ENCODE data around the gene RYK.
"Not testable (repeated sequence)": the region's sequence is repeated elsewhere in the genome, so short reads cannot be mapped to it uniquely, and the experiment has no call there.

The RYK gene

GRCh38 chr3:134253475-134254226 is 3.0 kb upstream of the RYK start:
- DNase-seq = no peak

DNA sequence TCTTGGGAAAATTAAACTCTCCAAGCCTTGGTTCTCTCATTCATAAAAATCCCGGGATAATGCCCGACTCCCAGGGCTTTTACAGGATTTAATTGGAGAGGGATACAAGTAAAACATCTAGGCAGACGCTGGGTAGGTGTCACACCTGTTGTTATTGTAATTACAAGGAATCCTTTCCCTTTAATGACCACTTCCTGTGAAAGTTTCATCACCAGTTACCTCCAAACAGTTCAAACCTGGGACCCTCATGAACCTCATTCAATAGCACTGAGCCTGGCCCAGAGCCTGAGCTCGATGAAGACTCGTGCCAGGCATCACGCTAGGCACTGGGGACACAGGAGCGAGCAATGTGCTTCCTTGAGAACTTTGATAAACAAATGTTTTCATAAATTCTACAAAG is 2.1 kb upstream of the RYK start:
- DNase-seq = no peak

- DNase-seq = no peak
These were observed 1.2 kb upstream of the RYK start for GRCh38 chr3:134251731-134252391.

DNA sequence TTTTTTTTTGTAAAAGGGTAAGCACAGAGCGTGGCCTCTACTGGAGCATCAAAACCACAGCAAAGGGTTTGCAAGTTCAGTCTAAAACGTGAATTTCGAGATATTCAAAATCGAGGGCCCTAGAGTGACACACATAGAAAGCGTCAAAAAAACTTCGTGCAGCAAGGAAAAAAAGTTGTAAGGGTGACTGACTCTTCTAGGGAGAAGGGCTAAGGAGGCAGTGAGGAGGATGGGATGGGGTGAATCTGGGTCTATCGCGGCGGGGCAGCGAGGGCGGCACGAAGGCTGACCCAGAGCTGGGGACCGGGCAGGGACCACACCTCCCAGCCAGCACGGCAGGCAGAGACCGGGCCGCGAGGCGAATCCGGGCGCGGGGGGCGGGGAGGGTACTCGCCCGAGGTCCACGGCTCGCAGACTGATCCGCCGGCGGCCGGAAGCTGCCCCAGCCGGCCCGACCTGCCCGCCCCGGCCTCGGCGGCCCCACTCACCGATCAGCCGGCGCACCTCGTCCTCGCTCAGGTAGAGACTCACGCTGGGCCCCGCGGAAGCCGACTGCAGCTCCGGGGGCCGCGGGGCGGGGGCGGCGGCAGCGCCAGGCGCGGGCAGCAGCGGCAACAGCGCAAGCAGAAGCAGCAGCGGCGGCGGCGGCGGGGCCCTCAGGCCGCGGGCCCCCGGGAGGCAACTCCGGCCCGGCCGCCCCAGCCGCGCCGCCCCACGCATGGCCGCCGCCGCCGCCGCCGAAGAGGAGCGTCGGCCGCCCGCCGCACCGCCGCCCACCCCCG is 533 bp downstream of the RYK start:
- no peak for DNase-seq

DNA sequence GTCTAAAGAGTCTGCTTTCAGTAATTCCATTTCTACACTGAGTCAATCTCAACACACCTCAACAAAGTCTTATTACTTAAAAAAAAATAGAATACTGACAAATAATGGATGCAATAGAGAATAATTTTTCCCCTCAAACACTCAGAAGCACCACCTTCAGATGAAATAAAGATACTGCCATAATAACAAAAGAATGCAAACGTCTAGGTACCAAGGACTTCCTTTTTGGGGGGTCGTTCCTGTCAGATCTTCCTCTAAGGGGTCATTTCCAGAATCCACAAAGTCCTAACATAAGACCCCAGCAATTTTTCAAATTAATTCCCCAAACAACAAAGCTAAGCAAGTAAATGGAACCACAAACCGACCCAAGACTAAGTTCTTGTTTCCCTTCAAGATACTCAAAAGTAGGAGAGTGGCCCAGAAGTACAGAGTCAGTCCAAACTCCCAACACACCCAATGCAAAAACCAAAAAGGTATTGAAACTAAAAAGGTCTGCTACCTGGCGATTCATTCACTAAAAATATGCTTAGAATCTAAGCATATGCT is 1.3 kb downstream of the RYK start:
- no peak for DNase-seq

GRCh38 chr3:134244921-134245320 is 5.7 kb downstream of the RYK start:
- DNase-seq = no peak

DNA sequence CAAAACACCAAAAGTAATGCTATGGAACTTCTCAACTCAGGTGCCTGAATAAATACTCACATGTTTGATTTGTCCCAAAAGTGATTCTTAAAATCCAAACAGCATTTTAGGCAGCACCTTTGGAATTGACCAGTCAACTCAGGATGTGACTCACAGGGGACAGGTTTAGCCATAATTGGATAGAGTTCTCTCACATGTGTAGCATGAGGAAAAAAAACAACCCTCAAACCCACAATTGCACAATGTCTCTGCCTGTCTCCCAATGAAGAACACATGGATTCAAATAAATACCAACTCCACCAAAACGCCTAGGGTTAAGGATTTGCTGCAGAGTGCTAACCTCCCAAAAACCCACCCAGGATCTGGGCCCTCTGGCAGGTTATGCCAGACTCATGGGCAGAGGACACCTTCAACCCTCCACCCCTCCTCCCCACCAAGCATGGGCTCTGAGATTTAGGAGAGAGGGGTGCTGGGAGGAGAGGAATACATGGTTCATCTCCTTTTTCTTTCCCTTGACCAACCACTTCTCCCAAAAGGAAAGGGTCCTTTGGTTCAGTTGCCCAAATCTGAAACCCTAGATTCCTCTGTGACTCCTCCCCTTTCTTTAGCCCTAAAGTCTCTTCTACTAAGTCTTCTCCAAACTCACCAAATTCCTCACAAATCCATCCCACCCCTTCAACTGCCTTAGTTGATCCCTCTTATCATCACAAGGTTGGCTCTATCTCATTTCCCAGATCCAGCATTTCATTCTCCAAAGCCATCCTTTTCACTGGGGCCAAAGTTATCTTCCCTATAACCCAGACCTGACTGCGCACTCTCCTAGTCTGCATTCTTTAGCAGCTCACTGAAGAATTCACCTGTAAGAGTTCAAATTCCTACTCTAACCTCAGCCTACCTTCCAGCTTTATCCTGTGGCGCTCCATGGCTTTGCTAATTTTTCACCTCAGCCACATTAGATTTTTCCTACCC is 7.7 kb downstream of the RYK start:
- no peak for DNase-seq

- no peak for DNase-seq
These were observed 11.1 kb downstream of the RYK start for GRCh38 chr3:134239538-134239937.

DNA sequence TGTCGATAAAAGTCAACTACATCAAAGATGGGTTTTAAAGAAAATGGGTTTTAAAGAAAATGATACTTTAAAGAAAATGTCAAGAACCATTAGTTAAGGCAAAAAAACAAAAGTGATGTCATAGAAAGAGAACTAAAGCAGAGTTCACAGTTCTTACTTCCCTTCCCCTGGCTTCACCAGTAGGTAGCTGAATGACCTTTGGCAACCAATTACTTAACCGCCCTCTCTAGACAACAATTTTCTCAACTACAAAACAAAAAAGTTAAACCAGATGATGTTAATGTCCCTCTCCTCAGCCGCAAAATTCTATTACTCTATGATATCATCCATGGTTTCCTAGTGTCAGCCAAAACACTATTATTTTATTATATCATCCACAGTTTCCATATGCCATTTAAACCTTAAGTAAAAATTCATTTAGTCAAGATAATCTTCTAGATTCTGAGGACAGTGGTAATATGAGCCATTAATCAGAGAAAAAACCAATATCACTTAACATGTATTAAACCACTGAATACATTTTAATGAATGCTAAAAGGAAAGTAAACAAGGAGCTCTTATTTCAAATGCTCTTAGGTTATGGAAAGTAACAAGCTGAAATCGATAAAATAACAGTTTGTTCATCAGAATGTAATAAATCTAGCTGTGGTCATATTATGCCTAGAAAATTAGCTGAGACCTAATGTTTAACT is 13.1 kb downstream of the RYK start:
- no peak for DNase-seq

GRCh38 chr3:134236505-134237170 is 14.0 kb downstream of the RYK start:
- DNase-seq = no peak

- no peak for DNase-seq
These were observed 15.0 kb downstream of the RYK start for GRCh38 chr3:134235577-134236076.

DNA sequence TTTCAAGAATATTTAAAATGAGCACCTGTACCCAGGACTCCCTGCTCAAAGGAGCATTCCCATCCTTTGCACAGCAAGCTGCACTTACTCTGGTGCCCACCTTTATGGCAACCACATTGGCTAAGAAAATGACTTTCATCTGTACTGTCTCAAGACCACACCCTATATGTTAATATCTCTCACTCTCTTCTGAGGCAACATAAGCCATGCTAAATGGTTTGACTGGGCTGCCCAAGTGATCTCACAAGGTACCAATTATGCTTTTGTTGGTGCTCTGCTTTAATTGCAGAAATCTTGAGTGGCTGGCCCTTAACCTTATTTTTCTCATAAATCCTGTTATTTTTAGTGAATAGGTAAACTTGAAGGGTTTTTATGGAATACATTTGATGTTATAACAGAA is 17.7 kb downstream of the RYK start:
- no peak for DNase-seq

DNA sequence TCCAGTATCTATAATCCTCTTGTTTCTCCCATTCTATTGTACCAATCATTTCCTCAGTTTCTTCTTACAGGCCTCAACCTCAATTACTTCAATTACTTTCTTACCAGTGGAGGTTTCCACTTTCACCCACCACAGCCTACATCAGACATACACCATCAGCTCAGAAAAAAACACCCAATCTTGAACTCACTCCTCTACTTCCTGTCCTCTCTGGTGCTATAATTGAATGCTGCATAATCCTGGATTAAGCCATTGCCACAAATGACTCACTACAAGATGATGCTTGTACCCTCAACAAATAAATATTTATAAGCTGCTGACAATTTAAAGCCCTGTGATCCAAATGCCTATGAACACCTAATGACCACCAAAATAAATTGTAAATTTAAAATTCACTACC is 18.5 kb downstream of the RYK start:
- no peak for DNase-seq

GRCh38 chr3:134231131-134231530 is 19.5 kb downstream of the RYK start:
- no peak for DNase-seq

GRCh38 chr3:134229038-134229437 is 21.6 kb downstream of the RYK start:
- DNase-seq = no peak

DNA sequence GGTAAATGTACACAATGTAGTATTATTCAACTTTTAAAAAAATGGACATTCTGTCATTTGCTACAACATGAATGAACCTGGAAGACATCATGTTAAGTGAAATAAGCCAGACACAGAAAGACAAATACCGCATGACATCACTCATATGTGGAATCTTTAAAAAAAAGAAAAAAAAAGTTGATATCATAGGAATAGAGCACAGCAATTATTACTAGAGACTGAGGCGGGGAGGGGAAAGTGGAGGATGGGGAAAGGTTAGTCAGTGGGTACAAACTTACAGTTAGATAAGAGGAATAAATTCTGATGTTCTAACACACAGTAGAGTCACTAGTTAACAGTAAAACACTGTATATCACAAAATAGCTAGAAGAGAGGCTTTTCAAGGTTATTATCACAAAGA is 22.2 kb downstream of the RYK start:
- DNase-seq = no peak

- no peak for DNase-seq
These were observed 22.6 kb downstream of the RYK start for GRCh38 chr3:134228035-134228434.

- not testable (repeated sequence) for DNase-seq
These were observed 25.9 kb downstream of the RYK start for GRCh38 chr3:134224796-134225156.

GRCh38 chr3:134222835-134223234 is 27.8 kb downstream of the RYK start:
- DNase-seq = no peak

DNA sequence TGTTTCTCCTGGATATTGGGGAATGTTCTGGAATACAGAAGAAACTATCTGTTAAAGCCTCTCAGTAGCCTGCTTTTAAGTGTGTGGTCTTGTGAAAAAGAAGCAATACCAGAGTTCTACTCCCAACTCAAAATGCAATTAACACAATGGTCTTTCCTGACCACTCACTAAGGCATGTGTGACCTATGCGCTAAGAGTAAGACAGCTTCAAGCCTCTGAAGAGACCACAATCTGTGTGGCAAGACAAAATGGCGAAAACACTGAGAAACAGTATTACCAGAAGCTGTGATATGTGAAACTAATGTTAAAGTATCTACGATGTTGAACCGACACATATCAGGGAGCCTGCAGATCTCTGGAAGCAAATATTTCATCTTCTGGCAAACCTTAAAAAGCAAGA is 33.8 kb downstream of the RYK start:
- DNase-seq = no peak

GRCh38 chr3:134216191-134216764 is 34.4 kb downstream of the RYK start:
- DNase-seq = no peak
